Mesothelial cell of epicardium (in vitro differentiated cells): ENCODE data around the gene EHD4. TPM values are rescaled to one million over a fixed set of nuclear protein-coding genes. Genes with fewer than 3 reads are reported as not detected.

Source experiments
- DNase-seq, 2 experiments: peaks; one replicate each; pipeline ENCODE4 v3.0.0; 2021; ENCODE audit warnings: low spot score in 2 of 2; ENCODE audit not compliant: unreplicated experiment in 2 of 2
- H3K27ac Mint-ChIP-seq: 2 replicates; pipeline ENCODE4 v1.8.0; 2021; ENCODE audit warnings: mixed read lengths
- H3K27me3 Mint-ChIP-seq: 2 replicates; pipeline ENCODE4 v1.8.0; 2021; ENCODE audit warnings: low read depth, mixed read lengths
- H3K36me3 Mint-ChIP-seq: 2 replicates; pipeline ENCODE4 v1.8.0; 2021; ENCODE audit warnings: mixed read lengths
- H3K4me1 Mint-ChIP-seq: 2 replicates; pipeline ENCODE4 v1.8.0; 2021; ENCODE audit warnings: mixed read lengths
- H3K4me3 Mint-ChIP-seq: 2 replicates; pipeline ENCODE4 v1.8.0; 2021; ENCODE audit warnings: mild to moderate bottlenecking, moderate library complexity, mixed read lengths
- H3K9me3 Mint-ChIP-seq: 2 replicates; pipeline ENCODE4 v1.8.0; 2021; ENCODE audit warnings: mixed read lengths
- CTCF ChIP-seq: fragments of 200-600 bp; sonication (generic); IDR thresholded peaks from one replicate; pipeline ENCODE4 v1.5.0; 2021; ENCODE audit warnings: antibody characterized with exemption; ENCODE audit not compliant: unreplicated experiment
- total RNA-seq: library from RNA; stranded (reverse); gene quantifications from 3 replicates; pipeline ENCODE4 v1.2.1, GENCODE V29; 2021

Gene EHD4
- total RNA-seq, 1 donor from 2014 or later = 16.1 TPM

- Mint-ChIP-seq H3K4me1 (peaks cover 10% of the 10 kb centered on the region), H3K4me3 (no peak overlapping the region), H3K27me3 (no peaks in the 10 kb centered on the region), H3K36me3 (peaks cover 9% of the 10 kb centered on the region), H3K27ac (no peak overlapping the region), H3K9me3 (no peaks in the 10 kb centered on the region)
- no peak for DNase-seq
- TF ChIP-seq CTCF = no peak
These were observed 121.2 kb downstream of the EHD4 start for GRCh38 chr15:41851167-41851523.

GRCh38 chr15:41850482-41851166 is 121.7 kb downstream of the EHD4 start:
- Mint-ChIP-seq H3K27ac (no peak overlapping the region), H3K4me1 (peaks cover 6% of the 10 kb centered on the region), H3K4me3 (no peak overlapping the region), H3K27me3 (no peaks in the 10 kb centered on the region), H3K9me3 (no peaks in the 10 kb centered on the region), H3K36me3 (peaks cover 10% of the 10 kb centered on the region)
- no peak for TF ChIP-seq CTCF
- no peak for DNase-seq

- DNase-seq = no peak
- Mint-ChIP-seq H3K4me3 (no peak overlapping the region), H3K27me3 (no peaks in the 10 kb centered on the region), H3K36me3 (peaks cover 10% of the 10 kb centered on the region), H3K4me1 (peaks cover 3% of the 10 kb centered on the region), H3K27ac (no peak overlapping the region), H3K9me3 (no peaks in the 10 kb centered on the region)
- no peak for TF ChIP-seq CTCF
These were observed 122.5 kb downstream of the EHD4 start for GRCh38 chr15:41849861-41850260.

GRCh38 chr15:41849204-41849603 is 123.2 kb downstream of the EHD4 start:
- no peak overlapping the region for H3K4me3 Mint-ChIP-seq
- no peaks in the 10 kb centered on the region for H3K27me3 Mint-ChIP-seq
- H3K36me3 Mint-ChIP-seq = peaks cover 10% of the 10 kb centered on the region
- no peak for TF ChIP-seq CTCF
- H3K4me1 Mint-ChIP-seq = no peaks in the 10 kb centered on the region
- no peaks in the 10 kb centered on the region for H3K9me3 Mint-ChIP-seq
- DNase-seq = no peak
- H3K27ac Mint-ChIP-seq = no peak overlapping the region

GRCh38 chr15:41848631-41849030 is 123.7 kb downstream of the EHD4 start:
- Mint-ChIP-seq H3K36me3 (peaks cover 10% of the 10 kb centered on the region), H3K27me3 (no peaks in the 10 kb centered on the region), H3K9me3 (no peaks in the 10 kb centered on the region), H3K4me1 (no peaks in the 10 kb centered on the region), H3K4me3 (no peak overlapping the region), H3K27ac (no peak overlapping the region)
- no peak for TF ChIP-seq CTCF
- no peak for DNase-seq

GRCh38 chr15:41847981-41848380 is 124.4 kb downstream of the EHD4 start:
- Mint-ChIP-seq H3K27ac (no peak overlapping the region), H3K9me3 (no peaks in the 10 kb centered on the region), H3K36me3 (peaks cover 10% of the 10 kb centered on the region), H3K27me3 (no peaks in the 10 kb centered on the region), H3K4me3 (no peak overlapping the region), H3K4me1 (no peaks in the 10 kb centered on the region)
- DNase-seq = no peak
- TF ChIP-seq CTCF = no peak
